Adrenal gland (tissue), 12 donors: Measurements from ENCODE around the gene ZMIZ2. TPM values are rescaled to one million over a fixed set of nuclear protein-coding genes. Genes with fewer than 3 reads are reported as not detected.

Source experiments
- DNase-seq, 7 donors: peaks; one replicate each; pipeline ENCODE4 v3.0.0-alpha.2; 2019 to 2020
- H3K27ac ChIP-seq, 5 donors: fragments of 200-600 bp; sonication (generic) in 4 of 5; 1 replicate in 3 of 5; 2 replicates in 2 of 5; pipeline versions ENCODE4 v1.5.1 to v1.8.0; 2016 to 2020; ENCODE audit warnings: mild to moderate bottlenecking in 1 of 5
- H3K27me3 ChIP-seq: fragments of 200-600 bp; 2 replicates; pipeline ENCODE4 v1.8.0; 2021
- H3K36me3 ChIP-seq, 2 donors: fragments of 200-600 bp; replicated peaks in 1 of 2; 1 replicate in 1 of 2; 2 replicates in 1 of 2; pipeline versions ENCODE4 v1.5.1 to v1.8.0; 2018 to 2022
- H3K4me1 ChIP-seq, 2 donors: fragments of 200-600 bp; replicated peaks in 1 of 2; 1 replicate in 1 of 2; 2 replicates in 1 of 2; pipeline versions ENCODE4 v1.5.1 to v1.8.0; 2018 to 2021
- H3K4me3 ChIP-seq, 4 donors: fragments of 200-600 bp; sonication (generic) in 3 of 4; one replicate each; pipeline ENCODE4 v1.5.1; 2016 to 2018
- H3K9me3 ChIP-seq, 3 donors: fragments of 200-600 bp; sonication (generic) in 1 of 3; replicated peaks in 1 of 3; 1 replicate in 2 of 3; 2 replicates in 1 of 3; pipeline versions ENCODE4 v1.5.1 to v1.8.0; 2016 to 2021
- POLR2A ChIP-seq, 2 donors: fragments of 450-650 bp; IDR thresholded peaks; one replicate each; pipeline ENCODE4 v1.6.1; 2017; ENCODE audit warnings: antibody characterized with exemption in 2 of 2, mild to moderate bottlenecking in 2 of 2, moderate library complexity in 1 of 2
- WGBS, 4 donors: extraction: QIAGEN DNeasy Blood & Tissue Kit in 2 of 4; methylation state at CpG; one replicate each; pipeline versions ENCODE4 v1.1.5 to v1.1.7; 2013 to 2017; 5-methylcytosine and 5-hydroxymethylcytosine counted together
- intact Hi-C, 2 donors: fragments of 100-400 bp; cut with DNase I; formaldehyde crosslinking; loops; one replicate each; pipeline versions ENCODE4 v1.14.1 to v1.15.0; 2022 to 2023
- polyA plus RNA-seq, 3 donors: library from polyadenylated mRNA; stranded (reverse); fragments of 200-250 nt in 2 of 3; fragments of 350-450 nt in 1 of 3; fragmentation: Illumina TruSeq in 1 of 3; extraction: RNeasy Lipid Tissue Mini Kit (QIAGEN cat#74804) in 1 of 3; gene quantifications; one replicate each; pipeline ENCODE4 v1.2.3, GENCODE V29; 2013 to 2014
- total RNA-seq, 9 donors: library from RNA; depleted of rRNA in 4 of 9; stranded (reverse); fragments of >200 nt in 4 of 9; fragments of 120-200 nt in 1 of 9; fragmentation: NEBNext Ultra II Directional in 1 of 9; extraction: Animal tissue kit (Norgen Biotek cat#: 25700) in 1 of 9; gene quantifications; one replicate each; pipeline versions ENCODE4 v1.1.0 to v1.2.4, GENCODE V29; 2013 to 2023
- TF ChIP-seq, protein P1 (sequence below), 6 experiments: fragments of 450-650 bp in 4 of 6; fragments of 200-600 bp in 2 of 6; sonication (generic) in 1 of 6; IDR thresholded peaks; 1 replicate in 5 of 6; 2 replicates in 1 of 6; pipeline versions ENCODE4 v1.5.1 to v1.8.0; 2016 to 2021; ENCODE audit warnings: antibody characterized with exemption in 6 of 6, mild to moderate bottlenecking in 2 of 6, moderate library complexity in 1 of 6
- donor health status: healthy with polysubstance abuse.
- donor health status: Bipolar disorder and iron deficiency.
- donor health status: DM: yes; HTN: yes; CAD: no.
- donor health status: DM: no; HTN: no; CAD: no.
- donor health status: DM: no; HTN: no; CAD: no.
- donor health status: DM: yes; HTN: yes; CAD: no.

The ZMIZ2 gene
- total and polyA plus RNA-seq, 12 donors = 7.9 to 280 (median 53.7) TPM

DNA sequence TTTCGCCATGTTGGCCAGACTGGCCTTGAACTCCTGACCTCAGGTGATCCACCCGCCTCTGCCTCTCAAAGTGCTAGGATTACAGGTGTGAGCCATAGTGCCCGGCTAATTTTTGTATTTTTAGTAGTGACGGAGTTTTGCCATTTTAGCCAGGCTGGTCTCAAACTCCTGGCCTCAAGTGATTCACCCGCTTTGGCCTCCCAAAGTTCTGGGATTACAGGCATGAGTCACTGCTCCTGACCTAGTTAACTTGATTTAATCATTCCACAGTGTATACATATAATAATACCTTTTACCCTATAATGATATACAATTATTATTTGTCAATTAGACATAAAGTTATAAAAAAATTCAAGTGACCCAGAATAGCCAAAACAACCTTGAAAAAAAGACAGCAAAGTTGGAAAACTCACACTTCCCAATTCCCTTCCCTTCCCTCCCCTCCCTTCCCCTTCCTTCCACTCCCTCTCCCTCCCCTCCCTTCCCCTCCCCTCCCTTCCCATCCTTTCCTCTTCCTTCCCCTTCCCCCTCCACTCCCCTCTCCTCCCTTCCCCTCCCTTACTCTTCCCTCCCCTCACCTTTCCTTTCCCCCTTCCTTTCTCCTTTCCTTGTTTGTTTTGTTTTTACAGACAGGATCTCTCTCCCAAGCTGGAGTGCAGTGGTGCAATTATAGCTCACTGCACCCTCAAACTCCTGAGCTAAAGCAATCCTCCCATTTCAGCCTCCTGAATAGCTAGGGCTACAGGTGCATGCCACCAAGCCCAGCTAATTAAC, 14.8 kb upstream of the ZMIZ2 start:
- peak in 5 of 7 donors; percentile 52 to 71 (median 54) for DNase-seq
- Histone ChIP-seq H3K9me3 (no peaks in the 10 kb centered on the region), H3K4me1 (no peaks in the 10 kb centered on the region), H3K27ac (no peak overlapping the region), H3K27me3 (no peaks in the 10 kb centered on the region), H3K36me3 (no peaks in the 10 kb centered on the region), H3K4me3 (no peak overlapping the region)
- intact Hi-C loops = no loop called here
- whole genome bisulfite sequencing, 4 donors = 26 to 53% (median 46%) methylated on average over 5 of the region's 5 CpGs
- TF ChIP-seq, protein P1, sequence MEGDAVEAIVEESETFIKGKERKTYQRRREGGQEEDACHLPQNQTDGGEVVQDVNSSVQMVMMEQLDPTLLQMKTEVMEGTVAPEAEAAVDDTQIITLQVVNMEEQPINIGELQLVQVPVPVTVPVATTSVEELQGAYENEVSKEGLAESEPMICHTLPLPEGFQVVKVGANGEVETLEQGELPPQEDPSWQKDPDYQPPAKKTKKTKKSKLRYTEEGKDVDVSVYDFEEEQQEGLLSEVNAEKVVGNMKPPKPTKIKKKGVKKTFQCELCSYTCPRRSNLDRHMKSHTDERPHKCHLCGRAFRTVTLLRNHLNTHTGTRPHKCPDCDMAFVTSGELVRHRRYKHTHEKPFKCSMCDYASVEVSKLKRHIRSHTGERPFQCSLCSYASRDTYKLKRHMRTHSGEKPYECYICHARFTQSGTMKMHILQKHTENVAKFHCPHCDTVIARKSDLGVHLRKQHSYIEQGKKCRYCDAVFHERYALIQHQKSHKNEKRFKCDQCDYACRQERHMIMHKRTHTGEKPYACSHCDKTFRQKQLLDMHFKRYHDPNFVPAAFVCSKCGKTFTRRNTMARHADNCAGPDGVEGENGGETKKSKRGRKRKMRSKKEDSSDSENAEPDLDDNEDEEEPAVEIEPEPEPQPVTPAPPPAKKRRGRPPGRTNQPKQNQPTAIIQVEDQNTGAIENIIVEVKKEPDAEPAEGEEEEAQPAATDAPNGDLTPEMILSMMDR (IDR thresholded peaks at IDR 0.05) = no peak

DNA sequence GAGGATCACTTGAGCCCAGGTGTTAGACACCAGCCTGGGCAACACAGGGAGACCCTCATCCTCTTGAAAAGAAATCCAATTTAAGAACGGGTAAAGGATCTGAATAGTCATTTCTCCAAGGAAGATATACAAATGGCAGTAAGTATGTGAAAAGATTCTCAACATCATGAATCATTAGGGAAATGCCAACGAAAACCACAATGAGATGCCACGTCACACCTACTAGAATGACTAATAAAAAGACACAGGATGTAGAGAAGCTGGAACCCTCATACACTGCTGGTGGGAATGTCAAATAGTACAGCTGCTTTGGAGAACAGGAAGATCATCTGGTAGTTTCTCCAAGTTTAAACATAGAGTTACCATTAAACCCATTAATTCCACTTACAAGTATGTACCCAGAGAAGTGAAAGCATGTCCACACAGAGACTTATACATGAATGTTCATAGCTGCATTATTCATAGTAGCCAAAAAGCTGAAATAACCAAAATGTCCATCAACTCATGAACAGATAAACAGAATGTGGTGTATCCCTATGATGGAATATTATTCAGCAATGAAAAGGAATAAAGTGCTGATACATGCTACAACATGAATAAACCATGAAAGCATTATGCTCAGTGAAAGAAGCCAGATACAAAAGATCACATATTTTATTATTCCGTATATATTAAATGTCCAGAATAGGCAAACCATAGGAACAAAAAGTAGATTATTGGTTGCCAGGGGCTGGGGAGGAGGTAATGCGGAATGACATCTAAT, 13.1 kb upstream of the ZMIZ2 start:
- no peaks in the 10 kb centered on the region for H3K9me3 ChIP-seq
- DNase-seq = no peak
- 61 to 72% (median 67%) methylated on average over 5 of the region's 5 CpGs for WGBS, 4 donors
- H3K27me3 ChIP-seq = no peaks in the 10 kb centered on the region
- H3K27ac ChIP-seq = no peak overlapping the region
- TF ChIP-seq, protein P1 (IDR thresholded peaks at IDR 0.05) = no peak
- TF ChIP-seq POLR2A (IDR thresholded peaks at IDR 0.05) = no peak
- intact Hi-C loops = no loop called here
- no peaks in the 10 kb centered on the region for H3K36me3 ChIP-seq
- no peaks in the 10 kb centered on the region for H3K4me1 ChIP-seq
- no peak overlapping the region for H3K4me3 ChIP-seq

DNA sequence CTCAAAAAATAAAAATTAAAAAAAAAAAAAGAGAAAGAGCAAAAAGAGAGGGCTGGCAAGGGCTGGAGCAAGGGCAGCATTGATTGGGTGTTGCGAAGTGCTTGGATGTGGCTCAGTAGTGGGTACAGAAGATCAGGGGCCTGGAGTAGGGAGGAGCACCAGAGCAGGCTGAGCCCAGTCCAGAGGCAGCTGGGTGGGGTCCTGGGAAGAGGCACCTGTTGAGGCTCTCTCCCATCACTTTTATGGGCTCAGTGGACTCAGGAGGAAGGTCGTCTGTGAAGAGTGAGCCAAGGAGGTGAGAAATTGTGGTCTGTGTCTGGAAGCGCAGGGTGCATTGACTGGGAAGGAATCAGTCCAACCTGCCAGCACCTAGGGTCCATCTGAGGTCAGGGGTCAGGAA, 11.8 kb upstream of the ZMIZ2 start:
- Histone ChIP-seq H3K4me3 (no peak overlapping the region), H3K27ac (no peak overlapping the region), H3K27me3 (no peaks in the 10 kb centered on the region), H3K9me3 (no peaks in the 10 kb centered on the region), H3K36me3 (no peaks in the 10 kb centered on the region), H3K4me1 (no peaks in the 10 kb centered on the region)
- WGBS, 4 donors = 77 to 90% (median 83%) methylated on average over 3 of the region's 3 CpGs
- intact Hi-C loops = no loop called here
- DNase-seq = no peak
- no peak for TF ChIP-seq POLR2A (IDR thresholded peaks at IDR 0.05)
- TF ChIP-seq, protein P1 (IDR thresholded peaks at IDR 0.05) = no peak

DNA sequence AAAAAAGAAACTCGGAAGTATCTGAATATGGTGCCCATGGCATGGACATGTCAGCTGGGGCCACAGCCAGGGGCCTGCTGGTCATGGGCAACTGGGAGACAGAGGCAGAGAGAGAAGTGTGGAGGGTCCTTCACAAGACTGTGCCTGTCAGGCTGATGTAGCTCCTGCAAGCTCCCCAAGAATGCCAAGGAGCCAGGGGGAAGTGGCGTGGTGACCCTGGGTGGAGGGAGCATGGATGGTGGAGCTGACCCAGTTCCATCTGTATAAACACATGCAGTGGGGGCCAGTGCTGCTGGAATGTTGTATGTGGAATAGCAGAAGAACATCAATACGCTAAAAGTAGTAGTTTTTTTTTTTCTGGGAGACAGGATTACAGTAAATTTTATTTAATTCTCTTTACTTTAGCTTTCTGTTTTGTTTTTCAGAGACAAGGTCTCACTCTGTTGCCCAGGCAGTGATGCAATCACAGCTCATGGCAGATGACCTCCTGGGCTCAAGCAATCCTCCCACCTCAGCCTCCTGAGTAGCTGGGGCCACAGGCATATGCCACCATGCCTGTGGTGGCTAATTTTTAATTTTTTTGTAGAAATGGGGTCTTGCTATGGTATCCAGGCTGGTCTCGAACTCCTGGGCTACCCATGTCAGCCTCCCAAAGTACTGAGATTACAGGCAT, 10.5 kb upstream of the ZMIZ2 start:
- WGBS, 4 donors = 84 to 87% (median 86%) methylated on average over 3 to 4 of the region's 4 CpGs
- H3K4me3 ChIP-seq = no peak overlapping the region
- no peaks in the 10 kb centered on the region for H3K36me3 ChIP-seq
- H3K27me3 ChIP-seq = no peaks in the 10 kb centered on the region
- intact Hi-C loops = no loop called here
- H3K27ac ChIP-seq = no peak overlapping the region
- DNase-seq = no peak
- no peak for TF ChIP-seq POLR2A (IDR thresholded peaks at IDR 0.05)
- TF ChIP-seq, protein P1 (IDR thresholded peaks at IDR 0.05) = no peak
- no peaks in the 10 kb centered on the region for H3K9me3 ChIP-seq
- no peaks in the 10 kb centered on the region for H3K4me1 ChIP-seq
